ENCODE data around the gene ZPR1.

The ZPR1 gene

GRCh38 chr11:116792869-116793771 lies 5.3 kb upstream of the ZPR1 start:
- in situ Hi-C loops (cut with MboI; ENCODE audit: low sequenced_read_pairs): no loop called here

- in situ Hi-C loops (cut with MboI; ENCODE audit: low sequenced_read_pairs): no loop called here
Observed at GRCh38 chr11:116792144-116792868, 4.5 kb upstream of the ZPR1 start.

GRCh38 chr11:116791813-116792143 lies 4.0 kb upstream of the ZPR1 start, which contains the start of gene APOA5:
Gene APOA5, minus strand, starts transcription at chr11:116791879. Its CDS starts 19 bp downstream, at chr11:116791860.
- in situ Hi-C loops (cut with MboI; ENCODE audit: low sequenced_read_pairs): no loop called here

GRCh38 chr11:116791002-116791812 lies 3.4 kb upstream of the ZPR1 start:
- in situ Hi-C loops (cut with MboI; ENCODE audit: low sequenced_read_pairs): no loop called here

GRCh38 chr11:116790167-116791001 lies 2.6 kb upstream of the ZPR1 start:
- in situ Hi-C loops (cut with MboI; ENCODE audit: low sequenced_read_pairs): no loop called here

- in situ Hi-C loops (cut with MboI; ENCODE audit: low sequenced_read_pairs): no loop called here
Observed at GRCh38 chr11:116788975-116789374, 1.2 kb upstream of the ZPR1 start.

- in situ Hi-C loops (cut with MboI; ENCODE audit: low sequenced_read_pairs): no loop called here
Observed at GRCh38 chr11:116788534-116788933, 711 bp upstream of the ZPR1 start.

- in situ Hi-C loops (cut with MboI; ENCODE audit: low sequenced_read_pairs): no loop called here
Observed at GRCh38 chr11:116787436-116787785, 412 bp downstream of the ZPR1 start.

- in situ Hi-C loops (cut with MboI; ENCODE audit: low sequenced_read_pairs): no loop called here
Observed at GRCh38 chr11:116786966-116787365, 857 bp downstream of the ZPR1 start.

- in situ Hi-C loops (cut with MboI; ENCODE audit: low sequenced_read_pairs): no loop called here
Observed at GRCh38 chr11:116786326-116786725, 1.5 kb downstream of the ZPR1 start.

GRCh38 chr11:116782728-116783127 lies 5.1 kb downstream of the ZPR1 start:
- in situ Hi-C loops (cut with MboI; ENCODE audit: low sequenced_read_pairs): no loop called here

- in situ Hi-C loops (cut with MboI; ENCODE audit: low sequenced_read_pairs): no loop called here
Observed at GRCh38 chr11:116778556-116778955, 9.3 kb downstream of the ZPR1 start.

- in situ Hi-C loops (cut with MboI; ENCODE audit: low sequenced_read_pairs): no loop called here
Observed at GRCh38 chr11:116777056-116777455, 10.8 kb downstream of the ZPR1 start.

- in situ Hi-C loops (cut with MboI; ENCODE audit: low sequenced_read_pairs): no loop called here
Observed at GRCh38 chr11:116776522-116776984, 11.3 kb downstream of the ZPR1 start.

GRCh38 chr11:116775975-116776374 lies 11.8 kb downstream of the ZPR1 start:
- in situ Hi-C loops (cut with MboI; ENCODE audit: low sequenced_read_pairs): no loop called here

GRCh38 chr11:116774661-116775060 lies 13.2 kb downstream of the ZPR1 start:
- in situ Hi-C loops (cut with MboI; ENCODE audit: low sequenced_read_pairs): no loop called here

- in situ Hi-C loops (cut with MboI; ENCODE audit: low sequenced_read_pairs): no loop called here
Observed at GRCh38 chr11:116773203-116774097, 14.4 kb downstream of the ZPR1 start.

GRCh38 chr11:116772443-116773202 lies 15.2 kb downstream of the ZPR1 start, which contains the start of gene BUD13:
Gene BUD13, minus strand, starts transcription at chr11:116772987. Its CDS starts 23 bp downstream, at chr11:116772964.
- in situ Hi-C loops (cut with MboI; ENCODE audit: low sequenced_read_pairs): no loop called here

Data from HL-60/S4 (cell line).